Mammary microvascular endothelial cell (primary cell): Measurements from ENCODE around the gene PHOSPHO2. TPM values are rescaled to one million over a fixed set of nuclear protein-coding genes. Genes with fewer than 3 reads are reported as not detected.

Experiments
- total RNA-seq: library from RNA; depleted of rRNA; stranded (reverse); fragments of >200 nt; gene quantifications from 2 replicates; pipeline ENCODE4 v1.2.3, GENCODE V29; 2015

Gene PHOSPHO2, protein sequence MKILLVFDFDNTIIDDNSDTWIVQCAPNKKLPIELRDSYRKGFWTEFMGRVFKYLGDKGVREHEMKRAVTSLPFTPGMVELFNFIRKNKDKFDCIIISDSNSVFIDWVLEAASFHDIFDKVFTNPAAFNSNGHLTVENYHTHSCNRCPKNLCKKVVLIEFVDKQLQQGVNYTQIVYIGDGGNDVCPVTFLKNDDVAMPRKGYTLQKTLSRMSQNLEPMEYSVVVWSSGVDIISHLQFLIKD
- total RNA-seq: 1.1 and 2.3 TPM in 2 replicates

GRCh38 chr2:169694113-169694893, at the start of gene PHOSPHO2, which contains the start of gene CFAP210:
Gene PHOSPHO2 (plus strand): TSS chr2:169694469. CDS start chr2:169700972, 6,503 bp downstream.
Gene CFAP210 (minus strand): TSS chr2:169694405. CDS start chr2:169694327, 78 bp downstream.

Other genes starting within 250 kb of the PHOSPHO2 start
- gene BBS5, start 215.0 kb upstream of the PHOSPHO2 start, total RNA-seq: 3.5 and 3.7 TPM in 2 replicates
- gene KLHL41, start 184.8 kb upstream of the PHOSPHO2 start, total RNA-seq: not detected in 2 replicates
- gene FASTKD1, start 120.6 kb upstream of the PHOSPHO2 start, total RNA-seq: 11.4 and 17.4 TPM in 2 replicates
- gene PPIG, start 110.1 kb upstream of the PHOSPHO2 start, total RNA-seq: 14.4 and 20.5 TPM in 2 replicates
- not detected in 2 replicates for gene CFAP210, start 64 bp upstream of the PHOSPHO2 start, total RNA-seq
- 1.5 and 3.3 TPM in 2 replicates for gene KLHL23, start 39.4 kb downstream of the PHOSPHO2 start, total RNA-seq
- gene SSB, start 104.4 kb downstream of the PHOSPHO2 start, total RNA-seq: 80.3 and 98.0 TPM in 2 replicates
- gene METTL5, start 130.4 kb downstream of the PHOSPHO2 start, total RNA-seq: 45.0 and 95.3 TPM in 2 replicates
- 14.9 and 17.4 TPM in 2 replicates for gene UBR3, start 133.0 kb downstream of the PHOSPHO2 start, total RNA-seq